PFSK-1 (cell line): ENCODE measurements around the gene DICER1.

Experiments
- POLR2AphosphoS5 ChIP-seq: IDR thresholded peaks from 2 replicates; pipeline ENCODE4 v1.6.1; 2012; ENCODE audit warnings: low read depth, mild to moderate bottlenecking, control low read depth, low read length, moderate library complexity
- TF ChIP-seq, protein P1 (sequence below), 2 experiments: IDR thresholded peaks; 2 replicates each; pipeline versions ENCODE4 v1.6.1 to v1.8.0; 2011 to 2012; ENCODE audit warnings: low read depth in 2 of 2, low read length in 2 of 2, control low read depth in 1 of 2, inconsistent platforms in 1 of 2, mild to moderate bottlenecking in 1 of 2, moderate library complexity in 1 of 2; ENCODE audit not compliant: insufficient read depth in 1 of 2

- no peak for TF ChIP-seq POLR2AphosphoS5
- TF ChIP-seq, protein P1, sequence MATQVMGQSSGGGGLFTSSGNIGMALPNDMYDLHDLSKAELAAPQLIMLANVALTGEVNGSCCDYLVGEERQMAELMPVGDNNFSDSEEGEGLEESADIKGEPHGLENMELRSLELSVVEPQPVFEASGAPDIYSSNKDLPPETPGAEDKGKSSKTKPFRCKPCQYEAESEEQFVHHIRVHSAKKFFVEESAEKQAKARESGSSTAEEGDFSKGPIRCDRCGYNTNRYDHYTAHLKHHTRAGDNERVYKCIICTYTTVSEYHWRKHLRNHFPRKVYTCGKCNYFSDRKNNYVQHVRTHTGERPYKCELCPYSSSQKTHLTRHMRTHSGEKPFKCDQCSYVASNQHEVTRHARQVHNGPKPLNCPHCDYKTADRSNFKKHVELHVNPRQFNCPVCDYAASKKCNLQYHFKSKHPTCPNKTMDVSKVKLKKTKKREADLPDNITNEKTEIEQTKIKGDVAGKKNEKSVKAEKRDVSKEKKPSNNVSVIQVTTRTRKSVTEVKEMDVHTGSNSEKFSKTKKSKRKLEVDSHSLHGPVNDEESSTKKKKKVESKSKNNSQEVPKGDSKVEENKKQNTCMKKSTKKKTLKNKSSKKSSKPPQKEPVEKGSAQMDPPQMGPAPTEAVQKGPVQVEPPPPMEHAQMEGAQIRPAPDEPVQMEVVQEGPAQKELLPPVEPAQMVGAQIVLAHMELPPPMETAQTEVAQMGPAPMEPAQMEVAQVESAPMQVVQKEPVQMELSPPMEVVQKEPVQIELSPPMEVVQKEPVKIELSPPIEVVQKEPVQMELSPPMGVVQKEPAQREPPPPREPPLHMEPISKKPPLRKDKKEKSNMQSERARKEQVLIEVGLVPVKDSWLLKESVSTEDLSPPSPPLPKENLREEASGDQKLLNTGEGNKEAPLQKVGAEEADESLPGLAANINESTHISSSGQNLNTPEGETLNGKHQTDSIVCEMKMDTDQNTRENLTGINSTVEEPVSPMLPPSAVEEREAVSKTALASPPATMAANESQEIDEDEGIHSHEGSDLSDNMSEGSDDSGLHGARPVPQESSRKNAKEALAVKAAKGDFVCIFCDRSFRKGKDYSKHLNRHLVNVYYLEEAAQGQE (IDR thresholded peaks at IDR 0.05; ENCODE audit: insufficient read depth in 1 of 2, low read depth in 2 of 2, low read length in 2 of 2): no peak
Measured at GRCh38 chr14:95106971-95107370, 50.4 kb downstream of the DICER1 start.
